ENCODE measurements around the gene RARS2.

RARS2 gene

DNA sequence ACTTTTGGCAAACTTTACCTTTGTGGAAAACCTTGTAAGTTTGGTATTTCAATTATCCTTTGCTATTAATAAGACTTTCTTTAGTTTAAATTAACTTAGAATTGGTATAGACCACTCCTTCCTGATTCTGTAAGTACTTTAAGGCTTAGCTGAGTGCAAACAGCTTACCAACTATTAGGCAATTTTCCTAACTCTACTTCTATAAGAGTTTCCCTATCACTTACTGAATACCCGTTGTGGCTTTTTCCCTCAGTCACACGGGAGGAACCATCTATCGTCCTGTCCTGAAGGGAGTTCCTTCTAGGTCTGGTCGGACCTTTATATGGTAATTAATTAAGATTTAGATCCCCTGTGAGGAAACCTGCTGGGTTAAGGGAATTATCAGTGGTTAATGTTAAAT, 107.4 kb downstream of the RARS2 start:
- no peak overlapping the region for H3K27ac ChIP-seq
- ChIA-PET POLR2A (ENCODE audit: low non-redundant PET) (no interaction called here), CTCF (no interaction called here)
- no peak for DNase-seq (ENCODE audit: low spot score)
- TF ChIP-seq, protein P1, sequence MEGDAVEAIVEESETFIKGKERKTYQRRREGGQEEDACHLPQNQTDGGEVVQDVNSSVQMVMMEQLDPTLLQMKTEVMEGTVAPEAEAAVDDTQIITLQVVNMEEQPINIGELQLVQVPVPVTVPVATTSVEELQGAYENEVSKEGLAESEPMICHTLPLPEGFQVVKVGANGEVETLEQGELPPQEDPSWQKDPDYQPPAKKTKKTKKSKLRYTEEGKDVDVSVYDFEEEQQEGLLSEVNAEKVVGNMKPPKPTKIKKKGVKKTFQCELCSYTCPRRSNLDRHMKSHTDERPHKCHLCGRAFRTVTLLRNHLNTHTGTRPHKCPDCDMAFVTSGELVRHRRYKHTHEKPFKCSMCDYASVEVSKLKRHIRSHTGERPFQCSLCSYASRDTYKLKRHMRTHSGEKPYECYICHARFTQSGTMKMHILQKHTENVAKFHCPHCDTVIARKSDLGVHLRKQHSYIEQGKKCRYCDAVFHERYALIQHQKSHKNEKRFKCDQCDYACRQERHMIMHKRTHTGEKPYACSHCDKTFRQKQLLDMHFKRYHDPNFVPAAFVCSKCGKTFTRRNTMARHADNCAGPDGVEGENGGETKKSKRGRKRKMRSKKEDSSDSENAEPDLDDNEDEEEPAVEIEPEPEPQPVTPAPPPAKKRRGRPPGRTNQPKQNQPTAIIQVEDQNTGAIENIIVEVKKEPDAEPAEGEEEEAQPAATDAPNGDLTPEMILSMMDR (conservative IDR thresholded peaks at IDR 0.05; ENCODE audit: low read depth): no peak

DNA sequence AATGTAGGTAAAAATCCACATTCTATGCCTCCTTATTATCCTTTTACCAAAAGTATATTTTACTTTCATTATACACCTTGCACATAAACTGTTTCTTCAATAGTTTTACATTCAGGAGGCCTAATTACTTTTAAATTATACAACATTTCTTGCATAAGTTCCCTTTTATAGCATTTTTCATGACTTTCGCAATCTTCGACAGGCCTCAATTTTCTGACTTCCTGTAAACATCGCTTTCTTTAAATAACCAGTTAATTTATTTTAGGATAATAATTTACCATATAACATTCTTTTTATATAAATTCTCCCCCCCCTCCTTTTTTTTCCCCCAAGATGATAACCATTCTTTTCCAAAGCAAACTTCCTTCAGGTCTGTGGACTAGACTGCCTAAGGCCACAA, 107.9 kb downstream of the RARS2 start:
- POLR2A ChIA-PET (ENCODE audit: low non-redundant PET): no interaction called here
- H3K27ac ChIP-seq: no peak overlapping the region
- CTCF ChIA-PET: no interaction called here
- no peak for DNase-seq (ENCODE audit: low spot score)
- TF ChIP-seq, protein P1 (conservative IDR thresholded peaks at IDR 0.05; ENCODE audit: low read depth): no peak

DNA sequence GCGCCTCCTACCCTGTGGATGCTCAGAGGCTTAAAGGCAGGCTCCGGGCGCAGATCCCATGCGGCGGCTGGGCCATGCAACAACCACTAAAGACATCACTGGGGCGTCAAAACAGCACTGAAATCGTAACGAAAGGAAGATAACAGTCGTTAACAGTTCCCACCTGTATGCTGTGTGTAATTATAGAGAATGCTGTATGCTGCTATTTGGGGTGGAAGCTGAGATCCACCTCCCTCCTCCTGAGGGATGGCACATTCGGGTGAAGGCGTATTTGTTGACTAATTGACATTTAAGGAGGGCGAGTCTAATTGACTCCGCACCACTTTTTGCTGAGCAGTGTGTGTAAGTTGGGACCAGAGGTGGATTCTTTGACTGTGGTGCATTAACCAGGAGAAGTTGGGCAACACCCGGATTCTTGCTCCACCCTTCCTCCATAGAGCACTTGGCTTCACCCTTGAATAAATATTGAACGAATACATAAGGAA, 116.3 kb downstream of the RARS2 start:
- POLR2A ChIA-PET (ENCODE audit: low non-redundant PET): no interaction called here
- CTCF ChIA-PET: no interaction called here
- peak; percentile 63 for DNase-seq (ENCODE audit: low spot score)
- H3K27ac ChIP-seq: peak overlapping the region; percentile 90
- TF ChIP-seq, protein P1 (conservative IDR thresholded peaks at IDR 0.05; ENCODE audit: low read depth): no peak

DNA sequence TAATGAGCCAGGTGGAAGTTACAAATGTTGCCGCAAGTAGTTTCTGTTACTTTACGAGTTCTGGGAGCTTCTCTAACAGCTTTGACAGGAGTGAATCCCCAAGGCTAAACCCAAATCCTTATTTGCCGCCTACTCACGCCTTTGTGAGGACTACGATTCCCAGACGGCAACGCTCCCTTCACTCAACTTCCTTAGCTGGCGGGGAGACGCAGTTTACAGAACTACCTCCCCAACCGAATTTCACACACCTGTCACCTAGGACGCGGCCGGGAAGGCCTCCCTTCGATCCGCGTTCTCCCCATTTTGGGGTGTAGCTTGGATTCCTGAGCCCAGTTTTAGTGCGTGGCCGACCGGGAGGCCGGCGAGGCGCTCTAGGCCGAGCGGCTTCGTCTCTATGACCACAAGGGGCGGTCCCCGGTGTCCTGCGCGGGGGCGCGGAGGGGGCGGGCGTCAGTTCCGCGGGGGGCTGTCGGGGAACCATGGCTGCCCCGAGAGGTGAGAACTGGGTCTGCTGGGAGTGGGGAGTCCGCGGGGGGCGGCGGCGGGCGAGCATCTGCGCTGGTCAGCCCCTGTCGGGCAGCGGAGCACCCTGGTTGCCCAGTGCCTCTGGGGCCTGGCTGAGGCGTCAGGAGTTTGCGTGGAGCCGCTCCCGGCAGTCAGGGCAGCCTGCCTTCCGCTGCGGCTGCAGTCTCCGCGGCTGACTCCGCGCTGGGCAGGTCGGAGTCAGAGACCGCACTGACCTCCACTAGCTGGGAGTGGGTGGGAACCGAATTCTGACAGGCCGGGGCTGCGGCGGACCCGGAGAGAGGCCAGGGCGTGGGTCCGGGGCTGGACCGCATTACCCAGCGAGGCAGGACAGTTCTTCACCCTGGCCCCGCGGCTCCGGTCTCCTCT, 117.0 kb downstream of the RARS2 start, which contains the start of gene SLC35A1:
Gene SLC35A1 (plus strand): TSS at position 450 of the 894 bp plus-strand sequence. CDS start 30 bp downstream, at position 480.
- ChIA-PET POLR2A (ENCODE audit: low non-redundant PET) (no interaction called here), CTCF (interaction anchor here (0.5 to 0.7 kb wide), 2 partner anchors 43 to 1441 kb away, joined by 3 read pairs; no protein-coding TSS in a partner anchor)
- DNase-seq (ENCODE audit: low spot score): peak; percentile 78
- peak within 1 kb of the TSS; percentile 90 for H3K27ac ChIP-seq
- TF ChIP-seq, protein P1 (conservative IDR thresholded peaks at IDR 0.05; ENCODE audit: low read depth): no peak

DNA sequence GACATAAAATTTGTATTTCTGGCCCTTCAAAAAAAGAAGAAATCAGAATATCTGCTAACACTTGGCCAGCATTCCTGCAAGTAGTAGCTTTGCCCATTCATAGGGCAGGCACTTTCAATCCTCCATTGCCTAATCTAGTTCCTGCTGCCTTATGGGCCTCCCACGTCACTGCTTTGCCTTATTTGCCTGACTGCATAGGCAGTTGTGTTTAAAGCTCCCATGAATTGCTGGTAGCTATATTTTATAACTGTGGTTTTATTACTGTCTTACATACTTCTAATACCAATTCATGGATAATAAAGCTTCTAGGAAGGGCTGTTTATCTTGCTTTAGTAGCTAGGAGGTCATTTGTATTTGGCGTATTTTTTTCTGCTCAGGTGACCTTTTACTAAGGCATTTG, 124.7 kb downstream of the RARS2 start:
- TF ChIP-seq, protein P1 (conservative IDR thresholded peaks at IDR 0.05; ENCODE audit: low read depth): no peak
- CTCF ChIA-PET: no interaction called here
- POLR2A ChIA-PET (ENCODE audit: low non-redundant PET): no interaction called here
- no peak for DNase-seq (ENCODE audit: low spot score)
- no peak overlapping the region for H3K27ac ChIP-seq

Measured in RWPE1 (cell line).